WTC11 (cell line): ENCODE results near the gene SGSM2. TPM values are rescaled to one million over a fixed set of nuclear protein-coding genes. Genes with fewer than 3 reads are reported as not detected.

Experiments
- ATAC-seq: fragments of 200-7000 bp; cut with Tn5 transposase; 2 replicates; pipeline ENCODE4 v1.10.0; 2021; ENCODE audit warnings: mild to moderate bottlenecking, moderate library complexity
- CTCF ChIA-PET: fragments of 300-600 bp; sonication (Branson Sonifier 250); formaldehyde crosslinking; loops from one replicate; lab custom pipeline; 2021; ENCODE audit warnings: antibody characterized with exemption; lab: Charles Lee
- POLR2A ChIA-PET: fragments of 350-600 bp; sonication (Branson Sonifier 250); formaldehyde crosslinking; loops from one replicate; lab custom pipeline; 2021; ENCODE audit warnings: antibody characterized with exemption; lab: Charles Lee
- DNase-seq: peaks from one replicate; pipeline ENCODE4 v3.0.0; 2021; ENCODE audit warnings: low spot score
- H3K27ac Mint-ChIP-seq: 2 replicates; pipeline ENCODE4 v1.8.0; 2021; ENCODE audit warnings: mixed read lengths
- H3K27me3 Mint-ChIP-seq: 2 replicates; pipeline ENCODE4 v1.8.0; 2021; ENCODE audit warnings: low read depth, mild to moderate bottlenecking, moderate library complexity, mixed read lengths
- H3K36me3 Mint-ChIP-seq: 2 replicates; pipeline ENCODE4 v1.8.0; 2021; ENCODE audit warnings: mixed read lengths
- H3K4me1 Mint-ChIP-seq: 2 replicates; pipeline ENCODE4 v1.8.0; 2022; ENCODE audit warnings: mixed read lengths
- H3K4me3 Mint-ChIP-seq: 2 replicates; pipeline ENCODE4 v1.8.0; 2021; ENCODE audit warnings: mild to moderate bottlenecking, moderate library complexity, mixed read lengths
- H3K9me3 Mint-ChIP-seq: 2 replicates; pipeline ENCODE4 v1.8.0; 2021; ENCODE audit warnings: mixed read lengths
- CBFB ChIP-seq: sonication (generic); formaldehyde crosslinking; IDR thresholded peaks from 2 replicates; pipeline ENCODE4 v1.8.1; 2022; ENCODE audit warnings: mild to moderate bottlenecking, low read depth, missing genetic modification reagents
- PRRX2 ChIP-seq: fragments of 250-450 bp; sonication (Bioruptor Pico); IDR thresholded peaks from 2 replicates; pipeline ENCODE4 v1.8.0; 2021; ENCODE audit warnings: mild to moderate bottlenecking
- ZNF138 ChIP-seq: sonication (generic); formaldehyde crosslinking; conservative IDR thresholded peaks from 2 replicates; pipeline ENCODE4 v1.8.1; 2022; ENCODE audit warnings: mild to moderate bottlenecking, moderate library complexity, missing genetic modification reagents
- total RNA-seq: library from RNA; stranded (reverse); gene quantifications from 3 replicates; pipeline ENCODE4 v1.2.3, GENCODE V29; 2021
- TF ChIP-seq, protein P1 (sequence below): fragments of 250-450 bp; sonication (Bioruptor Pico); IDR thresholded peaks from 2 replicates; pipeline ENCODE4 v1.9.0; 2021; ENCODE audit warnings: mild to moderate bottlenecking, borderline replicate concordance
- TF ChIP-seq, protein P2 (sequence below): sonication (generic); formaldehyde crosslinking; IDR thresholded peaks from 2 replicates; pipeline ENCODE4 v1.8.0; 2022; ENCODE audit warnings: mild to moderate bottlenecking, missing genetic modification reagents
- TF ChIP-seq, protein P3 (sequence below): sonication (generic); formaldehyde crosslinking; IDR thresholded peaks from 2 replicates; pipeline ENCODE4 v1.8.0; 2023; ENCODE audit warnings: missing genetic modification reagents
- TF ChIP-seq, protein P4 (sequence below): fragments of 250-450 bp; sonication (Bioruptor Pico); IDR thresholded peaks from 2 replicates; pipeline ENCODE4 v1.9.0; 2021; ENCODE audit warnings: mild to moderate bottlenecking
- TF ChIP-seq, protein P5 (sequence below): fragments of 200-600 bp; IDR thresholded peaks from 2 replicates; pipeline ENCODE4 v1.8.0; 2022; ENCODE audit warnings: antibody characterized with exemption
- TF ChIP-seq, protein P6 (sequence below): sonication (generic); formaldehyde crosslinking; IDR thresholded peaks from 2 replicates; pipeline ENCODE4 v1.8.1; 2023; ENCODE audit warnings: mild to moderate bottlenecking, missing genetic modification reagents, moderate library complexity
- TF ChIP-seq, protein P7 (sequence below): fragments of 250-450 bp; sonication (Bioruptor Pico); IDR thresholded peaks from 2 replicates; pipeline ENCODE4 v1.9.0; 2021; ENCODE audit warnings: moderate library complexity, mild to moderate bottlenecking, inconsistent platforms, borderline replicate concordance
- TF ChIP-seq, protein P8 (sequence below): sonication (generic); formaldehyde crosslinking; IDR thresholded peaks from 2 replicates; pipeline ENCODE4 v1.8.1; 2023; ENCODE audit warnings: mild to moderate bottlenecking, missing genetic modification reagents, borderline replicate concordance
- TF ChIP-seq, protein P9 (sequence below): sonication (generic); formaldehyde crosslinking; IDR thresholded peaks from 2 replicates; pipeline ENCODE4 v1.8.1; 2022; ENCODE audit warnings: mild to moderate bottlenecking, missing genetic modification reagents, moderate library complexity, borderline replicate concordance
- TF ChIP-seq, protein P10 (sequence below): fragments of 250-450 bp; sonication (Bioruptor Pico); IDR thresholded peaks from 2 replicates; pipeline ENCODE4 v1.8.0; 2021; ENCODE audit warnings: mild to moderate bottlenecking

SGSM2 gene
- total RNA-seq, 1 experiment from 2014 or later = 50.3 TPM

DNA sequence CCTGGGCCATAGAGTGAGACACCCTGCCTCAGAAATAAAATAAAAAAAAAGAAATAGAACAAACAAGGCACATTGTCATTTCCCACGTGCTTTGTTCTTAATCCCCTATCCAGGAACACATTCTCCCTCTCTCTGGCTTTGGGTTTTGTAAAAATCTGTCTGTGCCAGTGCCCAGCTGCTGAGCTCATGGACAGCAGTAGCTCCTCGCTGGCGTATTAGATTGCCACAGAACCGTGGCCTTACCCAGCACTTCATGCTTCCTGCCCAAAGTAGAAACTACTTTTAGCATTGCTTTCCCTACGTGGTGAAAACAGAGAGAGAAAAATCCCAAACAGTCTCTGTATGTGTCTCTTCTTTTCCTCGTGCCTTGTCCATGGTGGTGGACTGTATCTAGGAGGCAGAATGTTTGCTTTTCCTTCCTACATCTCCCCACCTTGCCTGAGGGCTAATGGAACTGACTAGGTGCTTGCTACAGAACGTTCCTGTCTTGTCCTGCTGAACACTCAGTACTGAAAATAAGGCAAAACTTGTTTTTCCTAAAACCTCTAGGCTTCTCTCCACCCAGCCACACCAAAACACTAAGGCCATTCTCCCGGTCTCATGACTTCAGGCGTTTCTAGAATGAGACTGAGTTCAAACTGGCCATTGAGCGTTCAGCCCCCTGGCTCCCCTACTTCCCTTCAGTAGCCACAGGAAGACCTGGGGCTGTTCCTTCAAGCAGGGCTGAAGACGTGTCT lies 37.4 kb downstream of the SGSM2 start (continued):
- TF ChIP-seq, protein P1, sequence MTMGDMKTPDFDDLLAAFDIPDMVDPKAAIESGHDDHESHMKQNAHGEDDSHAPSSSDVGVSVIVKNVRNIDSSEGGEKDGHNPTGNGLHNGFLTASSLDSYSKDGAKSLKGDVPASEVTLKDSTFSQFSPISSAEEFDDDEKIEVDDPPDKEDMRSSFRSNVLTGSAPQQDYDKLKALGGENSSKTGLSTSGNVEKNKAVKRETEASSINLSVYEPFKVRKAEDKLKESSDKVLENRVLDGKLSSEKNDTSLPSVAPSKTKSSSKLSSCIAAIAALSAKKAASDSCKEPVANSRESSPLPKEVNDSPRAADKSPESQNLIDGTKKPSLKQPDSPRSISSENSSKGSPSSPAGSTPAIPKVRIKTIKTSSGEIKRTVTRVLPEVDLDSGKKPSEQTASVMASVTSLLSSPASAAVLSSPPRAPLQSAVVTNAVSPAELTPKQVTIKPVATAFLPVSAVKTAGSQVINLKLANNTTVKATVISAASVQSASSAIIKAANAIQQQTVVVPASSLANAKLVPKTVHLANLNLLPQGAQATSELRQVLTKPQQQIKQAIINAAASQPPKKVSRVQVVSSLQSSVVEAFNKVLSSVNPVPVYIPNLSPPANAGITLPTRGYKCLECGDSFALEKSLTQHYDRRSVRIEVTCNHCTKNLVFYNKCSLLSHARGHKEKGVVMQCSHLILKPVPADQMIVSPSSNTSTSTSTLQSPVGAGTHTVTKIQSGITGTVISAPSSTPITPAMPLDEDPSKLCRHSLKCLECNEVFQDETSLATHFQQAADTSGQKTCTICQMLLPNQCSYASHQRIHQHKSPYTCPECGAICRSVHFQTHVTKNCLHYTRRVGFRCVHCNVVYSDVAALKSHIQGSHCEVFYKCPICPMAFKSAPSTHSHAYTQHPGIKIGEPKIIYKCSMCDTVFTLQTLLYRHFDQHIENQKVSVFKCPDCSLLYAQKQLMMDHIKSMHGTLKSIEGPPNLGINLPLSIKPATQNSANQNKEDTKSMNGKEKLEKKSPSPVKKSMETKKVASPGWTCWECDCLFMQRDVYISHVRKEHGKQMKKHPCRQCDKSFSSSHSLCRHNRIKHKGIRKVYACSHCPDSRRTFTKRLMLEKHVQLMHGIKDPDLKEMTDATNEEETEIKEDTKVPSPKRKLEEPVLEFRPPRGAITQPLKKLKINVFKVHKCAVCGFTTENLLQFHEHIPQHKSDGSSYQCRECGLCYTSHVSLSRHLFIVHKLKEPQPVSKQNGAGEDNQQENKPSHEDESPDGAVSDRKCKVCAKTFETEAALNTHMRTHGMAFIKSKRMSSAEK (CRISPR knock-in tag) = no peak
- TF ChIP-seq, protein P2, sequence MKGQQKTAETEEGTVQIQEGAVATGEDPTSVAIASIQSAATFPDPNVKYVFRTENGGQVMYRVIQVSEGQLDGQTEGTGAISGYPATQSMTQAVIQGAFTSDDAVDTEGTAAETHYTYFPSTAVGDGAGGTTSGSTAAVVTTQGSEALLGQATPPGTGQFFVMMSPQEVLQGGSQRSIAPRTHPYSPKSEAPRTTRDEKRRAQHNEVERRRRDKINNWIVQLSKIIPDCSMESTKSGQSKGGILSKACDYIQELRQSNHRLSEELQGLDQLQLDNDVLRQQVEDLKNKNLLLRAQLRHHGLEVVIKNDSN (CRISPR knock-in tag) = no peak
- TF ChIP-seq PRRX2 (CRISPR knock-in tag) = no peak
- no peak for TF ChIP-seq CBFB (CRISPR knock-in tag)
- TF ChIP-seq, all 79 proteins: peak for 0

DNA sequence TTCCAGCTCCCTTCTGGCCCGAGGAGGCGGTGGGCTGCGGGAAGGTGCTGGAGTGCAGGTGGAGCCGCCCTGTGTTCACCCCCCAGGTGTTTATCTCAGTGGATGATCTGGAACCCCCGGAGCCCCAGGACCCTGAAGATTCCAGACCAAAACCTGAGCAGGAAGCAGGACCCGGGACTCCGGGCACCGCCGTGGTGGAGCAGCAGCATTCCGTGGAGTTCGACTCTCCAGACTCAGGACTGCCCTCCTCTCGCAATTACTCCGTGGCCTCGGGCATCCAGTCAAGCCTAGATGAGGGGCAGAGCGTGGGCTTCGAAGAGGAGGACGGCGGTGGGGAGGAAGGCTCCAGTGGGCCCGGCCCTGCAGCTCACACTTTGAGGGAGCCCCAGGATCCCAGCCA lies 38.1 kb downstream of the SGSM2 start:
- Mint-ChIP-seq H3K27ac (no peak overlapping the region), H3K27me3 (no peaks in the 10 kb centered on the region), H3K4me3 (no peak overlapping the region), H3K36me3 (peaks cover 9% of the 10 kb centered on the region; the same call in 1 of the 2 replicates), H3K9me3 (no peaks in the 10 kb centered on the region), H3K4me1 (peaks cover under 1% of the 10 kb centered on the region)
- ATAC-seq (no peak), DNase-seq (no peak)
- POLR2A ChIA-PET = no interaction called here
- CTCF ChIA-PET = interaction anchor here (1.2 kb wide), 1 partner anchor 23 kb away, joined by 3 read pairs; no protein-coding TSS in a partner anchor
- TF ChIP-seq, protein P3, sequence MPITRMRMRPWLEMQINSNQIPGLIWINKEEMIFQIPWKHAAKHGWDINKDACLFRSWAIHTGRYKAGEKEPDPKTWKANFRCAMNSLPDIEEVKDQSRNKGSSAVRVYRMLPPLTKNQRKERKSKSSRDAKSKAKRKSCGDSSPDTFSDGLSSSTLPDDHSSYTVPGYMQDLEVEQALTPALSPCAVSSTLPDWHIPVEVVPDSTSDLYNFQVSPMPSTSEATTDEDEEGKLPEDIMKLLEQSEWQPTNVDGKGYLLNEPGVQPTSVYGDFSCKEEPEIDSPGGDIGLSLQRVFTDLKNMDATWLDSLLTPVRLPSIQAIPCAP (CRISPR knock-in tag) = no peak
- TF ChIP-seq, protein P2 (CRISPR knock-in tag) = no peak
- TF ChIP-seq, protein P4, sequence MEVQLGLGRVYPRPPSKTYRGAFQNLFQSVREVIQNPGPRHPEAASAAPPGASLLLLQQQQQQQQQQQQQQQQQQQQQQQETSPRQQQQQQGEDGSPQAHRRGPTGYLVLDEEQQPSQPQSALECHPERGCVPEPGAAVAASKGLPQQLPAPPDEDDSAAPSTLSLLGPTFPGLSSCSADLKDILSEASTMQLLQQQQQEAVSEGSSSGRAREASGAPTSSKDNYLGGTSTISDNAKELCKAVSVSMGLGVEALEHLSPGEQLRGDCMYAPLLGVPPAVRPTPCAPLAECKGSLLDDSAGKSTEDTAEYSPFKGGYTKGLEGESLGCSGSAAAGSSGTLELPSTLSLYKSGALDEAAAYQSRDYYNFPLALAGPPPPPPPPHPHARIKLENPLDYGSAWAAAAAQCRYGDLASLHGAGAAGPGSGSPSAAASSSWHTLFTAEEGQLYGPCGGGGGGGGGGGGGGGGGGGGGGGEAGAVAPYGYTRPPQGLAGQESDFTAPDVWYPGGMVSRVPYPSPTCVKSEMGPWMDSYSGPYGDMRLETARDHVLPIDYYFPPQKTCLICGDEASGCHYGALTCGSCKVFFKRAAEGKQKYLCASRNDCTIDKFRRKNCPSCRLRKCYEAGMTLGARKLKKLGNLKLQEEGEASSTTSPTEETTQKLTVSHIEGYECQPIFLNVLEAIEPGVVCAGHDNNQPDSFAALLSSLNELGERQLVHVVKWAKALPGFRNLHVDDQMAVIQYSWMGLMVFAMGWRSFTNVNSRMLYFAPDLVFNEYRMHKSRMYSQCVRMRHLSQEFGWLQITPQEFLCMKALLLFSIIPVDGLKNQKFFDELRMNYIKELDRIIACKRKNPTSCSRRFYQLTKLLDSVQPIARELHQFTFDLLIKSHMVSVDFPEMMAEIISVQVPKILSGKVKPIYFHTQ = no peak
- TF ChIP-seq, protein P5, sequence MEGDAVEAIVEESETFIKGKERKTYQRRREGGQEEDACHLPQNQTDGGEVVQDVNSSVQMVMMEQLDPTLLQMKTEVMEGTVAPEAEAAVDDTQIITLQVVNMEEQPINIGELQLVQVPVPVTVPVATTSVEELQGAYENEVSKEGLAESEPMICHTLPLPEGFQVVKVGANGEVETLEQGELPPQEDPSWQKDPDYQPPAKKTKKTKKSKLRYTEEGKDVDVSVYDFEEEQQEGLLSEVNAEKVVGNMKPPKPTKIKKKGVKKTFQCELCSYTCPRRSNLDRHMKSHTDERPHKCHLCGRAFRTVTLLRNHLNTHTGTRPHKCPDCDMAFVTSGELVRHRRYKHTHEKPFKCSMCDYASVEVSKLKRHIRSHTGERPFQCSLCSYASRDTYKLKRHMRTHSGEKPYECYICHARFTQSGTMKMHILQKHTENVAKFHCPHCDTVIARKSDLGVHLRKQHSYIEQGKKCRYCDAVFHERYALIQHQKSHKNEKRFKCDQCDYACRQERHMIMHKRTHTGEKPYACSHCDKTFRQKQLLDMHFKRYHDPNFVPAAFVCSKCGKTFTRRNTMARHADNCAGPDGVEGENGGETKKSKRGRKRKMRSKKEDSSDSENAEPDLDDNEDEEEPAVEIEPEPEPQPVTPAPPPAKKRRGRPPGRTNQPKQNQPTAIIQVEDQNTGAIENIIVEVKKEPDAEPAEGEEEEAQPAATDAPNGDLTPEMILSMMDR = no peak
- no peak for TF ChIP-seq ZNF138 (CRISPR knock-in tag)
- TF ChIP-seq, protein P6, sequence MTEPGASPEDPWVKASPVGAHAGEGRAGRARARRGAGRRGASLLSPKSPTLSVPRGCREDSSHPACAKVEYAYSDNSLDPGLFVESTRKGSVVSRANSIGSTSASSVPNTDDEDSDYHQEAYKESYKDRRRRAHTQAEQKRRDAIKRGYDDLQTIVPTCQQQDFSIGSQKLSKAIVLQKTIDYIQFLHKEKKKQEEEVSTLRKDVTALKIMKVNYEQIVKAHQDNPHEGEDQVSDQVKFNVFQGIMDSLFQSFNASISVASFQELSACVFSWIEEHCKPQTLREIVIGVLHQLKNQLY (CRISPR knock-in tag) = no peak
- TF ChIP-seq, protein P7, sequence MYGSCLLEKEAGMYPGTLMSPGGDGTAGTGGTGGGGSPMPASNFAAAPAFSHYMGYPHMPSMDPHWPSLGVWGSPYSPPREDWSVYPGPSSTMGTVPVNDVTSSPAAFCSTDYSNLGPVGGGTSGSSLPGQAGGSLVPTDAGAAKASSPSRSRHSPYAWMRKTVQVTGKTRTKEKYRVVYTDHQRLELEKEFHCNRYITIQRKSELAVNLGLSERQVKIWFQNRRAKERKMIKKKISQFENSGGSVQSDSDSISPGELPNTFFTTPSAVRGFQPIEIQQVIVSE (CRISPR knock-in tag) = no peak
- TF ChIP-seq, protein P8, sequence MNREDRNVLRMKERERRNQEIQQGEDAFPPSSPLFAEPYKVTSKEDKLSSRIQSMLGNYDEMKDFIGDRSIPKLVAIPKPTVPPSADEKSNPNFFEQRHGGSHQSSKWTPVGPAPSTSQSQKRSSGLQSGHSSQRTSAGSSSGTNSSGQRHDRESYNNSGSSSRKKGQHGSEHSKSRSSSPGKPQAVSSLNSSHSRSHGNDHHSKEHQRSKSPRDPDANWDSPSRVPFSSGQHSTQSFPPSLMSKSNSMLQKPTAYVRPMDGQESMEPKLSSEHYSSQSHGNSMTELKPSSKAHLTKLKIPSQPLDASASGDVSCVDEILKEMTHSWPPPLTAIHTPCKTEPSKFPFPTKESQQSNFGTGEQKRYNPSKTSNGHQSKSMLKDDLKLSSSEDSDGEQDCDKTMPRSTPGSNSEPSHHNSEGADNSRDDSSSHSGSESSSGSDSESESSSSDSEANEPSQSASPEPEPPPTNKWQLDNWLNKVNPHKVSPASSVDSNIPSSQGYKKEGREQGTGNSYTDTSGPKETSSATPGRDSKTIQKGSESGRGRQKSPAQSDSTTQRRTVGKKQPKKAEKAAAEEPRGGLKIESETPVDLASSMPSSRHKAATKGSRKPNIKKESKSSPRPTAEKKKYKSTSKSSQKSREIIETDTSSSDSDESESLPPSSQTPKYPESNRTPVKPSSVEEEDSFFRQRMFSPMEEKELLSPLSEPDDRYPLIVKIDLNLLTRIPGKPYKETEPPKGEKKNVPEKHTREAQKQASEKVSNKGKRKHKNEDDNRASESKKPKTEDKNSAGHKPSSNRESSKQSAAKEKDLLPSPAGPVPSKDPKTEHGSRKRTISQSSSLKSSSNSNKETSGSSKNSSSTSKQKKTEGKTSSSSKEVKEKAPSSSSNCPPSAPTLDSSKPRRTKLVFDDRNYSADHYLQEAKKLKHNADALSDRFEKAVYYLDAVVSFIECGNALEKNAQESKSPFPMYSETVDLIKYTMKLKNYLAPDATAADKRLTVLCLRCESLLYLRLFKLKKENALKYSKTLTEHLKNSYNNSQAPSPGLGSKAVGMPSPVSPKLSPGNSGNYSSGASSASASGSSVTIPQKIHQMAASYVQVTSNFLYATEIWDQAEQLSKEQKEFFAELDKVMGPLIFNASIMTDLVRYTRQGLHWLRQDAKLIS (CRISPR knock-in tag) = no peak
- TF ChIP-seq, protein P9, sequence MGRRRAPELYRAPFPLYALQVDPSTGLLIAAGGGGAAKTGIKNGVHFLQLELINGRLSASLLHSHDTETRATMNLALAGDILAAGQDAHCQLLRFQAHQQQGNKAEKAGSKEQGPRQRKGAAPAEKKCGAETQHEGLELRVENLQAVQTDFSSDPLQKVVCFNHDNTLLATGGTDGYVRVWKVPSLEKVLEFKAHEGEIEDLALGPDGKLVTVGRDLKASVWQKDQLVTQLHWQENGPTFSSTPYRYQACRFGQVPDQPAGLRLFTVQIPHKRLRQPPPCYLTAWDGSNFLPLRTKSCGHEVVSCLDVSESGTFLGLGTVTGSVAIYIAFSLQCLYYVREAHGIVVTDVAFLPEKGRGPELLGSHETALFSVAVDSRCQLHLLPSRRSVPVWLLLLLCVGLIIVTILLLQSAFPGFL (CRISPR knock-in tag) = no peak
- TF ChIP-seq, protein P10, sequence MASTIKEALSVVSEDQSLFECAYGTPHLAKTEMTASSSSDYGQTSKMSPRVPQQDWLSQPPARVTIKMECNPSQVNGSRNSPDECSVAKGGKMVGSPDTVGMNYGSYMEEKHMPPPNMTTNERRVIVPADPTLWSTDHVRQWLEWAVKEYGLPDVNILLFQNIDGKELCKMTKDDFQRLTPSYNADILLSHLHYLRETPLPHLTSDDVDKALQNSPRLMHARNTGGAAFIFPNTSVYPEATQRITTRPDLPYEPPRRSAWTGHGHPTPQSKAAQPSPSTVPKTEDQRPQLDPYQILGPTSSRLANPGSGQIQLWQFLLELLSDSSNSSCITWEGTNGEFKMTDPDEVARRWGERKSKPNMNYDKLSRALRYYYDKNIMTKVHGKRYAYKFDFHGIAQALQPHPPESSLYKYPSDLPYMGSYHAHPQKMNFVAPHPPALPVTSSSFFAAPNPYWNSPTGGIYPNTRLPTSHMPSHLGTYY = no peak
